GM21576 (cell line): ENCODE data around the gene OBSL1.

Experiments used
- ATAC-seq: cut with Tn5 transposase; IDR thresholded peaks from one replicate; pipeline ENCODE4 v1.9.1; 2021; ENCODE audit warnings: mild to moderate bottlenecking, moderate library complexity; ENCODE audit not compliant: unreplicated experiment

Gene OBSL1

GRCh38 chr2:219567791-219568361 is 3.5 kb downstream of the OBSL1 start:
- no peak for ATAC-seq

- no peak for ATAC-seq
Observed at GRCh38 chr2:219567131-219567530, 4.2 kb downstream of the OBSL1 start.

- ATAC-seq, result no peak
Observed at GRCh38 chr2:219566640-219567039, 4.7 kb downstream of the OBSL1 start.

GRCh38 chr2:219565130-219566080 is 5.9 kb downstream of the OBSL1 start:
- ATAC-seq, result no peak

GRCh38 chr2:219563271-219563928 is 7.9 kb downstream of the OBSL1 start:
- no peak for ATAC-seq

GRCh38 chr2:219562049-219563020 is 9.0 kb downstream of the OBSL1 start:
- ATAC-seq, result no peak

- no peak for ATAC-seq
Observed at GRCh38 chr2:219561179-219562048, 9.9 kb downstream of the OBSL1 start.

- no peak for ATAC-seq
Observed at GRCh38 chr2:219560893-219561178, 10.5 kb downstream of the OBSL1 start.

GRCh38 chr2:219560037-219560892 is 11.1 kb downstream of the OBSL1 start:
- ATAC-seq, result no peak

GRCh38 chr2:219559156-219559915 is 12.0 kb downstream of the OBSL1 start:
- ATAC-seq, result no peak

GRCh38 chr2:219557791-219558785 is 13.3 kb downstream of the OBSL1 start:
- no peak for ATAC-seq

GRCh38 chr2:219557320-219557719 is 14.0 kb downstream of the OBSL1 start:
- ATAC-seq, result no peak

- ATAC-seq, result no peak
Observed at GRCh38 chr2:219556413-219556812, 14.9 kb downstream of the OBSL1 start.

- ATAC-seq, result no peak
Observed at GRCh38 chr2:219555956-219556355, 15.4 kb downstream of the OBSL1 start.

- no peak for ATAC-seq
Observed at GRCh38 chr2:219554350-219554749, 17.0 kb downstream of the OBSL1 start.

- no peak for ATAC-seq
Observed at GRCh38 chr2:219553463-219553963, 17.8 kb downstream of the OBSL1 start.

- ATAC-seq, result no peak
Observed at GRCh38 chr2:219553168-219553417, 18.2 kb downstream of the OBSL1 start.
